ENCODE data around the gene PI4KA.

PI4KA gene

GRCh38 chr22:20884454-20884853, 25.8 kb upstream of the PI4KA start:
- TF ChIP-seq CREB1 (IDR thresholded peaks at IDR 0.05; ENCODE audit: low read depth) (no peak), NFIC (IDR thresholded peaks at IDR 0.05) (no peak)

GRCh38 chr22:20882855-20883254, 24.2 kb upstream of the PI4KA start:
- TF ChIP-seq FOXM1 (IDR thresholded peaks at IDR 0.05; ENCODE audit: borderline replicate concordance, low read depth) (no peak), EP300 (IDR thresholded peaks at IDR 0.05; ENCODE audit: borderline replicate concordance) (no peak), ZBTB7A (IDR thresholded peaks at IDR 0.05; ENCODE audit: low read depth) (no peak), REST (IDR thresholded peaks at IDR 0.05; ENCODE audit: low read depth) (no peak), YY1 (IDR thresholded peaks at IDR 0.05; ENCODE audit: low read depth) (no peak), USF1 (IDR thresholded peaks at IDR 0.05) (no peak), MAX (IDR thresholded peaks at IDR 0.05) (no peak)

- TF ChIP-seq EGR1 (IDR thresholded peaks at IDR 0.05) (no peak), MAX (IDR thresholded peaks at IDR 0.05) (no peak), YY1 (IDR thresholded peaks at IDR 0.05; ENCODE audit: low read depth) (no peak), TCF12 (IDR thresholded peaks at IDR 0.05; ENCODE audit: low read depth) (no peak), TAF1 (IDR thresholded peaks at IDR 0.05; ENCODE audit: low read depth) (no peak), RAD21 (IDR thresholded peaks at IDR 0.05; ENCODE audit: low read depth) (no peak), TEAD4 (IDR thresholded peaks at IDR 0.05) (no peak), ZBTB7A (IDR thresholded peaks at IDR 0.05; ENCODE audit: low read depth) (no peak)
Observed at GRCh38 chr22:20881869-20882815, 23.5 kb upstream of the PI4KA start.

- TF ChIP-seq NFIC (IDR thresholded peaks at IDR 0.05): no peak
- TF ChIP-seq FOXM1 (IDR thresholded peaks at IDR 0.05; ENCODE audit: borderline replicate concordance, low read depth): no peak
Observed at GRCh38 chr22:20881231-20881630, 22.6 kb upstream of the PI4KA start.

GRCh38 chr22:20877715-20878114, 19.1 kb upstream of the PI4KA start:
- TF ChIP-seq CEBPB (IDR thresholded peaks at IDR 0.05) (no peak), REST (IDR thresholded peaks at IDR 0.05; ENCODE audit: low read depth) (no peak), ZBTB7A (IDR thresholded peaks at IDR 0.05; ENCODE audit: low read depth) (no peak), EP300 (IDR thresholded peaks at IDR 0.05; ENCODE audit: borderline replicate concordance) (no peak), CREB1 (IDR thresholded peaks at IDR 0.05; ENCODE audit: low read depth) (no peak), NFIC (IDR thresholded peaks at IDR 0.05) (no peak), TAF1 (IDR thresholded peaks at IDR 0.05; ENCODE audit: low read depth) (no peak), MAX (IDR thresholded peaks at IDR 0.05) (no peak), RAD21 (IDR thresholded peaks at IDR 0.05; ENCODE audit: low read depth) (no peak), YY1 (IDR thresholded peaks at IDR 0.05; ENCODE audit: low read depth) (no peak), USF1 (IDR thresholded peaks at IDR 0.05) (no peak)

GRCh38 chr22:20875296-20875695, 16.7 kb upstream of the PI4KA start:
- TF ChIP-seq NFIC (IDR thresholded peaks at IDR 0.05) (no peak), FOXM1 (IDR thresholded peaks at IDR 0.05; ENCODE audit: borderline replicate concordance, low read depth) (no peak), TAF1 (IDR thresholded peaks at IDR 0.05; ENCODE audit: low read depth) (no peak), EP300 (IDR thresholded peaks at IDR 0.05; ENCODE audit: borderline replicate concordance) (no peak), EGR1 (IDR thresholded peaks at IDR 0.05) (no peak), TEAD4 (IDR thresholded peaks at IDR 0.05) (no peak), CEBPB (IDR thresholded peaks at IDR 0.05) (no peak), MAX (IDR thresholded peaks at IDR 0.05) (no peak), USF1 (IDR thresholded peaks at IDR 0.05) (no peak), TCF12 (IDR thresholded peaks at IDR 0.05; ENCODE audit: low read depth) (no peak), CREB1 (IDR thresholded peaks at IDR 0.05; ENCODE audit: low read depth) (no peak), RAD21 (IDR thresholded peaks at IDR 0.05; ENCODE audit: low read depth) (no peak), ZBTB7A (IDR thresholded peaks at IDR 0.05; ENCODE audit: low read depth) (no peak), YY1 (IDR thresholded peaks at IDR 0.05; ENCODE audit: low read depth) (no peak), REST (IDR thresholded peaks at IDR 0.05; ENCODE audit: low read depth) (no peak)
